ENCODE measurements around the gene TAL1.

TAL1 gene

GRCh38 chr1:47181955-47182675 lies 49.9 kb downstream of the TAL1 start:
- H3K4me3 ChIP-seq (ENCODE audit: low read depth, low read length), result no peak overlapping the region
- DNase-seq (ENCODE audit: low read depth), result no peak
- TF ChIP-seq, protein P1, sequence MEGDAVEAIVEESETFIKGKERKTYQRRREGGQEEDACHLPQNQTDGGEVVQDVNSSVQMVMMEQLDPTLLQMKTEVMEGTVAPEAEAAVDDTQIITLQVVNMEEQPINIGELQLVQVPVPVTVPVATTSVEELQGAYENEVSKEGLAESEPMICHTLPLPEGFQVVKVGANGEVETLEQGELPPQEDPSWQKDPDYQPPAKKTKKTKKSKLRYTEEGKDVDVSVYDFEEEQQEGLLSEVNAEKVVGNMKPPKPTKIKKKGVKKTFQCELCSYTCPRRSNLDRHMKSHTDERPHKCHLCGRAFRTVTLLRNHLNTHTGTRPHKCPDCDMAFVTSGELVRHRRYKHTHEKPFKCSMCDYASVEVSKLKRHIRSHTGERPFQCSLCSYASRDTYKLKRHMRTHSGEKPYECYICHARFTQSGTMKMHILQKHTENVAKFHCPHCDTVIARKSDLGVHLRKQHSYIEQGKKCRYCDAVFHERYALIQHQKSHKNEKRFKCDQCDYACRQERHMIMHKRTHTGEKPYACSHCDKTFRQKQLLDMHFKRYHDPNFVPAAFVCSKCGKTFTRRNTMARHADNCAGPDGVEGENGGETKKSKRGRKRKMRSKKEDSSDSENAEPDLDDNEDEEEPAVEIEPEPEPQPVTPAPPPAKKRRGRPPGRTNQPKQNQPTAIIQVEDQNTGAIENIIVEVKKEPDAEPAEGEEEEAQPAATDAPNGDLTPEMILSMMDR (IDR thresholded peaks at IDR 0.05; ENCODE audit: insufficient read depth, low read depth, low read length, missing control alignments), result no peak

DNA sequence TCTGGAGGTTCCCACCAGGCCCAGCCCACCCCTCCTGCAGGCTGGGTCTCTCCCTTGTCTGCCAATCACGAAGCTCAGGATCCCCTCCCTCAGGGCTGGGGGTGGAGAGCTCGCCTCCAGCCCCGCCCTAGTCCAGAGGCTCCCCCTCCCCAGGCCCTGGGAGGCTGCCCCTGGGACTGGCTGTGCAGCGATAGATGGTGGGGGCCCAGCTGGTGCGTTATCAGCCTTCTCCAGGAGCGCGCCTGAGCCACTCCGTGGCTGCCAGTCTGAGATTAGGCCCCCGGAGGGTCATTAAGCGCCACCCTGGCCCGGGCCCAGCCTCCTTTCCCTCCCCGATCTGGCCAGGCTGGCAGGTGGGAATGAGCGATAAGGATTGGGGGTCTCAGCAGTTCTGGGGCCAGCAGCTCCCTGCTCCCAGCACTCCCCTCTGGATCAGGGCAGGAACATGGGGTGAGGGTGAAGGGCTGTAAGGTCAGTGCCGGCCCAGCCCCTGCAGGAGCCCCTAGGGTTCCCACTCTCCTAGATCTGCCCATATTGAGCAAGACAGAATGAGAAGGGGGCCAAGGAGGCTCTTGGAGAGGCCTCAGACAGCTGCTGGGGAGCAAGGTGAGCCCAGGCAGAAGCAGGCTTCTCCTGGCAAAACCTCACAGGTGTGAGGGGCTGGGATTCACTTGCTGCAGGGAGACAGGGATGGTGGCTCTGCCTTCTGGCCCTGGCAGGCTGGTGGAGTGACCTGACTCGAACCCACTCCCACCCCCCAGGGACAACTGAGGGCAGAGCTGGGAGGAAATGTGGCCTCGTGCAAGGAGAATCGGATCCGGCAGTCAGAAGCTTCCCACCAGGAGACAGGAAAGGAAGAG lies 50.7 kb downstream of the TAL1 start:
- H3K4me3 ChIP-seq (ENCODE audit: low read depth, low read length), result no peak overlapping the region
- no peak for DNase-seq (ENCODE audit: low read depth)
- TF ChIP-seq, protein P1 (IDR thresholded peaks at IDR 0.05; ENCODE audit: insufficient read depth, low read depth, low read length, missing control alignments), result no peak

GRCh38 chr1:47180603-47181094 lies 51.4 kb downstream of the TAL1 start:
- no peak for DNase-seq (ENCODE audit: low read depth)
- TF ChIP-seq, protein P1 (IDR thresholded peaks at IDR 0.05; ENCODE audit: insufficient read depth, low read depth, low read length, missing control alignments), result no peak
- H3K4me3 ChIP-seq (ENCODE audit: low read depth, low read length), result no peak overlapping the region

- no peak overlapping the region for H3K4me3 ChIP-seq (ENCODE audit: low read depth, low read length)
These were observed 51.9 kb downstream of the TAL1 start for GRCh38 chr1:47179988-47180563.

DNA sequence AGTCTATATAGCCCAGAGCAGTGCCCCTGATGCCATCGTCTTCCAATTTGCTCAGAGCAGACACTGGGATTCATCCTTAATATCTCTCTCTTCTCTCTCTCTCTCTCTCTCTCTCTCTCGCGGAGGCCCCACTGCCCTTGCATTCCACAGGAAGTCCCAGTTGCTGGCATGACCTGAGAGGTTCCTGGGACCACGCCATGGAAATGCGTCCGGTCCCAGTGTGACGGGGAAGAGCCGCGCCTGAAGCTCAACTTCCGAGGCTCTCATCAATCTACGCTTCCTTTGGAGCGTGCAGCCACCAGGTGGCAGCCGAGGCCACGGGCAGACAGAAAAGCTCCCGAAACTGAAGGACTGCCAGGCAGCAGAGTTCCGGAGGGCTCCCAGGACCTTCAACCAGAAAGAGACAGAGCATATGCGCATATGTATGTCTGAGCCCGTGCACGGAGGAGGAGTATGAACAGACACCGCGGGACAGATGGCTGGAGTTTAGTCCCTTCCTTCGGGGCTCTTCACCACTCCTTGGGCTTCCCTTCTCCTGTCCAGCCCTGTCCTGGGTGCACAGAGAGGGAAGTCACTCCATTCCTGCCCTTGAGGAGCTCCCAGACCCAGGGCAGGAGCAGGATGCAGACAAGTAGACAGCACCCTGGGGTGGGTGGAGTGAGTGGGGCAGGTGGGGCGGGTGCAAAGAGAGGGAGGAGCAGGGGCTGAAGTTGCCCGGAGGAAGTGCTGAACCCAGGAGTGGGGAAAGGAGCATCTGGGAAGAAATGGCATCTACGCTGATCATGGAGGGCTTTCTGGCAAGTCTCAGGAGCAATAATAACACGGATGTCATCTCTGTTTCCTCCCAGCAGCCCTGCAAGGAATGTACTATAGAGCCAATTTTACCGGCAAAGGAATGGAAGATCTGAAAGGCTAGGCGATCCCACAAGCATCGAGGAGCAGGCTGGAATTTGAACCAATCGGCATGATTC lies 52.7 kb downstream of the TAL1 start:
- peak overlapping the region; percentile 50 for H3K4me3 ChIP-seq (ENCODE audit: low read depth, low read length)
- DNase-seq (ENCODE audit: low read depth), result peak; percentile 94
- TF ChIP-seq, protein P1 (IDR thresholded peaks at IDR 0.05; ENCODE audit: insufficient read depth, low read depth, low read length, missing control alignments), result peak; percentile 97

More at GRCh38 chr1:47179988-47180563, 51.9 kb downstream of the TAL1 start:
- TF ChIP-seq, protein P1 (IDR thresholded peaks at IDR 0.05; ENCODE audit: insufficient read depth, low read depth, low read length, missing control alignments), result no peak
- DNase-seq (ENCODE audit: low read depth), result no peak

DNA sequence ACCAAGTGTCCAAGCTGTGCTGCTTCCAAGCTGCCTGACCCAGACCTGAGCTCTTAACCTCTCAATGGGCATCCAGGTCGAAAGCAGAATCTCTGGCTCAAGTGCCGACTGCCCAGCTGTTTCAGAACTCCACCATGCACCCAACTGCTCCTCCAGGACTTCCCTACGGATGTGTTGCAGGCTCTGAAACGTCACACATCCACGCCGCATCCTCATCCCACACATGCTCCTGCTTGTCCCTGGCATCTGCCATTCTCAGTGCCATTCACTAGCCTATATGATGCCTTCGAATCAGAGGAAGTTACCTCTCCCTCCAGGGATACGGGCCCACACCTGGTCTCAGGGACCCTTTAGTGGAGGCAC lies 53.4 kb downstream of the TAL1 start:
- DNase-seq (ENCODE audit: low read depth), result no peak
- TF ChIP-seq, protein P1 (IDR thresholded peaks at IDR 0.05; ENCODE audit: insufficient read depth, low read depth, low read length, missing control alignments), result no peak
- H3K4me3 ChIP-seq (ENCODE audit: low read depth, low read length), result peak overlapping the region; percentile 50

Data from GM12865 (cell line).